Large intestine (tissue), 3 donors: ENCODE results near the gene FUT7. TPM values are rescaled to one million over a fixed set of nuclear protein-coding genes. Genes with fewer than 3 reads are reported as not detected.

ENCODE experiments used
- DNase-seq, 2 donors: peaks; one replicate each; pipeline versions ENCODE4 v3.0.0 to v3.0.0-alpha.2; 2013
- H3K27ac ChIP-seq: one replicate; pipeline ENCODE4 v1.5.1; 2013; ENCODE audit warnings: low read length
- H3K27me3 ChIP-seq: 2 replicates; pipeline ENCODE4 v1.6.1; 2013; ENCODE audit warnings: low read length; ENCODE audit not compliant: control insufficient read depth, insufficient read depth
- H3K36me3 ChIP-seq: 2 replicates; pipeline ENCODE4 v1.6.1; 2013; ENCODE audit warnings: low read length; ENCODE audit not compliant: control insufficient read depth, insufficient read depth
- H3K4me1 ChIP-seq: one replicate; pipeline ENCODE4 v1.6.1; 2013; ENCODE audit warnings: low read length; ENCODE audit not compliant: control insufficient read depth, insufficient read depth
- H3K4me3 ChIP-seq: one replicate; pipeline ENCODE4 v1.5.1; 2013; ENCODE audit warnings: low read length
- H3K9me3 ChIP-seq: one replicate; pipeline ENCODE4 v1.6.1; 2013; ENCODE audit warnings: mild to moderate bottlenecking, low read depth, low read length, moderate library complexity; ENCODE audit not compliant: control insufficient read depth
- WGBS: methylation state at CpG from one replicate; pipeline ENCODE4 v1.1.5; 2013; ENCODE audit warnings: low lambda C conversion rate; ENCODE audit not compliant: insufficient coverage; 5-methylcytosine and 5-hydroxymethylcytosine counted together
- polyA plus RNA-seq: library from polyadenylated mRNA; unstranded; fragments of 120-200 nt; gene quantifications from one replicate; pipeline ENCODE4 v1.2.1, GENCODE V29; 2013

Gene FUT7
- polyA plus RNA-seq, 1 donor: 0.69 TPM

DNA sequence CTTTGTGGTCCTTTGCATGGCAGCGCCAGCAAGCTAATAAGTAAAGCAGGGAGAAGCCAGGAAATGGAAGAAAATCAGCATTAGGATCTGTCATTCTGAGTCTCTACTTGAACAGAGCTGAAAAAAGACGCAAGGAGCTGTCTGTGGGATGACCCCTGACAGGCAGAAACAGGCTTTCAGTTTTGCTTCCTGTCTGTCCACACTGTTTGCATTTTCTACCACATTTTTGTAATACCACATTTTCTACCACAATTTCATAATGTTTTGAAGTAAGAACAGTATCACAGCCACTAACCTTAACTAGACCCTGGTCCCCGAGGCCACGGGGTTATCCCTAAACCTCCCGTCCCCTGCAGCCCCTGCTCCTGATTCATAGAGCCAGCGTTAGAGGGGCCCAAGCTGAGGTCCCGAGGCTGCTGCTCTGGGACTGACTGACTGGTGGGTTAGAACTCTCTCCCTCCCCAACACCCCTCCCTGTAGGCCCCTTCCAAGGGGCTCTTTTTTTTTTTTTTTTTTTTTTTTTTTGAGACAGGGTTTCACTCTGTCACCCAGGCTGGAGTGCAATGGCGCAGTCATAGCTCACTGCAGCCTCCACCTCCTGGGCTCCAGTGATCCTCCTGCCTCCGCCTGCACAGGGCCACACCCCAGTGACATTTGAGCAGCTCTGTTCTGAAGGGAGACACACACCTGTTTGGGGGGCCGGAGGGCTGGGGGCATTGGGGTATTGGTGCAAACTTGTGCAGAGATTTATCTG is 31.5 kb downstream of the FUT7 start:
- no peaks in the 10 kb centered on the region for H3K36me3 ChIP-seq
- no peak overlapping the region for H3K27ac ChIP-seq
- H3K27me3 ChIP-seq: peaks cover 25% of the 10 kb centered on the region
- peaks cover 16% of the 10 kb centered on the region for H3K4me1 ChIP-seq
- WGBS: no CpG with 5 or more reads among the region's 10 CpGs
- H3K4me3 ChIP-seq: no peak overlapping the region
- DNase-seq: no peak
- peaks cover 6% of the 10 kb centered on the region for H3K9me3 ChIP-seq

- H3K4me1 ChIP-seq: peaks cover 32% of the 10 kb centered on the region
- H3K9me3 ChIP-seq: peaks cover 12% of the 10 kb centered on the region
- peaks cover 6% of the 10 kb centered on the region for H3K36me3 ChIP-seq
- peaks cover 44% of the 10 kb centered on the region for H3K27me3 ChIP-seq
- WGBS: 80% methylated on average over 2 of the region's 18 CpGs
- DNase-seq: no peak
- no peak overlapping the region for H3K4me3 ChIP-seq
- H3K27ac ChIP-seq: no peak overlapping the region
Measured at GRCh38 chr9:136997830-136998234, 34.1 kb downstream of the FUT7 start.

- no peak for DNase-seq
- peaks cover 36% of the 10 kb centered on the region for H3K4me1 ChIP-seq
- no peak overlapping the region for H3K27ac ChIP-seq
- H3K36me3 ChIP-seq: peaks cover 6% of the 10 kb centered on the region
- peaks cover 44% of the 10 kb centered on the region for H3K27me3 ChIP-seq
- peaks cover 13% of the 10 kb centered on the region for H3K9me3 ChIP-seq
- no peak overlapping the region for H3K4me3 ChIP-seq
- no CpG with 5 or more reads among the region's 10 CpGs for WGBS
Measured at GRCh38 chr9:136997371-136997770, 34.5 kb downstream of the FUT7 start.

- Histone ChIP-seq H3K27ac (no peak within 1 kb of the TSS), H3K4me3 (peak within 1 kb of the TSS; percentile 7), H3K27me3 (peaks cover 44% of the 10 kb centered on the region), H3K4me1 (peaks cover 36% of the 10 kb centered on the region), H3K36me3 (peaks cover 6% of the 10 kb centered on the region), H3K9me3 (peaks cover 13% of the 10 kb centered on the region)
- WGBS: no CpG with 5 or more reads among the region's 35 CpGs
- peak in 1 of 2 donors; percentile 50 for DNase-seq
Measured at GRCh38 chr9:136996361-136997292, 35.3 kb downstream of the FUT7 start, which contains the start of gene CLIC3. Gene CLIC3, minus strand, starts transcription at chr9:136996568. Its CDS starts 25 bp downstream, at chr9:136996543.

DNA sequence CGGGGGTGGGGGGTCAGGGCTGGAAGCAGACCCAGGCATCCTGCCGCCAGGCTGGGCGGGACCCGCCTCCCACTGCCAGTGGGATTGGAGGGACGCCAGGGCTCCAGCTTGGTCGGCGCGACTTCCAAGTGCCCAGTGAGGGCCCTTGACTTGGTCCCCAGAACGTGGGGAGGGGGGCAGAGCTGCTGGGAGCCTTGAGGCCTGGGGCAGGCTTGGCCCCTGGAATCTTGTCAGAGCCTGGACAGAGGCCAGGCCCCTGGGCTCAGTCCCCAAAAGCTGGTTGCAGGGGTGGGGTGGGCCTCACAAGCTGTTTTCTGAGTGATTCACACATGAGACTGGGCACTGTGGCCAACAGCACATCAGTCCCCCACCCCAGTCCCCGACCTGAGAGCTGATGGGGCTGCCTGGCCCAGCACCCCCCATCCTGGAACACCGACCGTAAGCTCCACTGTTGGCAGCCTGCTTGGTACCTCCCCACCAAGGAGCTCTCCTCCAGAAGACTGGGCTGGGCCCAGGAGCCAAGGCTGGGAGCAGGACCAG is 36.0 kb downstream of the FUT7 start:
- peaks cover 36% of the 10 kb centered on the region for H3K4me1 ChIP-seq
- H3K4me3 ChIP-seq: no peak overlapping the region
- peaks cover 44% of the 10 kb centered on the region for H3K27me3 ChIP-seq
- peaks cover 6% of the 10 kb centered on the region for H3K36me3 ChIP-seq
- no CpG with 5 or more reads among the region's 12 CpGs for WGBS
- no peak for DNase-seq
- peaks cover 13% of the 10 kb centered on the region for H3K9me3 ChIP-seq
- no peak overlapping the region for H3K27ac ChIP-seq

- Histone ChIP-seq H3K36me3 (peaks cover 6% of the 10 kb centered on the region), H3K27me3 (peaks cover 44% of the 10 kb centered on the region), H3K9me3 (peaks cover 13% of the 10 kb centered on the region), H3K27ac (no peak overlapping the region), H3K4me3 (no peak overlapping the region), H3K4me1 (peaks cover 36% of the 10 kb centered on the region)
- DNase-seq: peak in 1 of 2 donors; percentile 44
- no CpG with 5 or more reads among the region's 30 CpGs for WGBS
Measured at GRCh38 chr9:136995362-136995761, 36.5 kb downstream of the FUT7 start.

DNA sequence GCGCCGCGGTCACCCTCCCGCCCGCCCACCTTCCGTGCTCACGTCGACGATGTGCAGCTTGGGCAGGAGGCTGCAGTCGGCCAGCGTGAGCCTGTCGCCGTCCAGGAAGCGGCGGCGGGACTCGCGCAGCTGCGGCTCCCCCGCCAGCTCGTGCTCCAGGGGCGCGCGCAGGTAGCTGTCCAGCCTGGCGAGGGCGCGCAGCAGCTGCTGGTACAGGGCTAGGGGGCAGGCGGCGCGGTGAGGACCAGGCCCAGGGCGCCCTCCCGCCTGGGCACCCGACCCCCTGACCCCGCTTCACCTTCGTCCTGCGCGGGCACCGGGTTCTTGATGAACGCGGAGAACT is 37.0 kb downstream of the FUT7 start:
- peak in 1 of 2 donors; percentile 46 for DNase-seq
- Histone ChIP-seq H3K4me3 (no peak overlapping the region), H3K36me3 (peaks cover 6% of the 10 kb centered on the region), H3K4me1 (peaks cover 36% of the 10 kb centered on the region), H3K9me3 (peaks cover 13% of the 10 kb centered on the region), H3K27ac (no peak overlapping the region), H3K27me3 (peaks cover 44% of the 10 kb centered on the region)
- WGBS: no CpG with 5 or more reads among the region's 40 CpGs

GRCh38 chr9:136994180-136994887 is 37.6 kb downstream of the FUT7 start:
- WGBS: no CpG with 5 or more reads among the region's 54 CpGs
- no peak overlapping the region for H3K4me3 ChIP-seq
- H3K27ac ChIP-seq: no peak overlapping the region
- DNase-seq: no peak
- peaks cover 6% of the 10 kb centered on the region for H3K36me3 ChIP-seq
- peaks cover 44% of the 10 kb centered on the region for H3K27me3 ChIP-seq
- peaks cover 13% of the 10 kb centered on the region for H3K9me3 ChIP-seq
- peaks cover 36% of the 10 kb centered on the region for H3K4me1 ChIP-seq

GRCh38 chr9:136992819-136993369 is 39.0 kb downstream of the FUT7 start:
- no CpG with 5 or more reads among the region's 18 CpGs for WGBS
- Histone ChIP-seq H3K4me3 (peak overlapping the region; percentile 69), H3K27ac (no peak overlapping the region), H3K27me3 (peaks cover 43% of the 10 kb centered on the region), H3K36me3 (peaks cover 6% of the 10 kb centered on the region), H3K4me1 (peaks cover 36% of the 10 kb centered on the region), H3K9me3 (peaks cover 13% of the 10 kb centered on the region)
- no peak for DNase-seq
